HepG2 (cell line): Measurements from ENCODE around the gene FOXI3.

Experiments
- BRCA1 ChIP-seq: sonication (generic); formaldehyde crosslinking; IDR thresholded peaks from 2 replicates; pipeline ENCODE4 v1.4.0; 2020; ENCODE audit warnings: missing genetic modification reagents
- KAT2B ChIP-seq: fragments of 150-350 bp; IDR thresholded peaks from 2 replicates; pipeline ENCODE4 v1.6.1; 2014; ENCODE audit warnings: low read depth, low read length, borderline replicate concordance
- NR3C1 ChIP-seq: sonication (generic); formaldehyde crosslinking; IDR thresholded peaks from 2 replicates; pipeline ENCODE4 v1.4.0; 2020; ENCODE audit warnings: missing genetic modification reagents
- POLR2A ChIP-seq, 2 experiments: IDR thresholded peaks; 2 replicates each; pipeline ENCODE4 v1.6.1; 2011; ENCODE audit warnings: low read depth in 2 of 2, low read length in 2 of 2, mild to moderate bottlenecking in 1 of 2, moderate library complexity in 1 of 2; ENCODE audit not compliant: insufficient read depth in 1 of 2
- POLR2AphosphoS2 ChIP-seq: IDR thresholded peaks from 2 replicates; pipeline ENCODE4 v1.6.1; 2011; ENCODE audit warnings: low read depth, low read length, improper control_type of control experiment
- STAT6 ChIP-seq: sonication (generic); formaldehyde crosslinking; IDR thresholded peaks from 2 replicates; pipeline ENCODE4 v1.4.0; 2020; ENCODE audit warnings: missing genetic modification reagents, mild to moderate bottlenecking, borderline replicate concordance

- no peak for TF ChIP-seq KAT2B
- TF ChIP-seq BRCA1 (CRISPR knock-in tag), result no peak
- no peak for TF ChIP-seq POLR2A (IDR thresholded peaks at IDR 0.05; ENCODE audit: insufficient read depth in 1 of 2, low read depth in 2 of 2, low read length in 2 of 2)
- TF ChIP-seq POLR2AphosphoS2, result no peak
- TF ChIP-seq STAT6 (CRISPR knock-in tag), result no peak
- TF ChIP-seq NR3C1, result no peak
Measured at GRCh38 chr2:88429929-88430328, 22.6 kb downstream of the FOXI3 start.
